Thoracic aorta (tissue), 2 donors: Measurements from ENCODE around the gene FANCD2. TPM values are rescaled to one million over a fixed set of nuclear protein-coding genes. Genes with fewer than 3 reads are reported as not detected.

ENCODE experiments used
- ATAC-seq: fragments of 150-250 bp; one replicate; pipeline ENCODE4 v1.8.0; 2017; ENCODE audit warnings: low read depth; ENCODE audit not compliant: insufficient number of reproducible peaks, low FRiP score
- DNase-seq: peaks from one replicate; pipeline ENCODE4 v3.0.0-alpha.2; 2020; ENCODE audit warnings: low spot score
- H3K27ac ChIP-seq, 2 donors: fragments of 200-600 bp; sonication (generic); 1 replicate in 1 of 2; 2 replicates in 1 of 2; pipeline ENCODE4 v1.5.1; 2016; ENCODE audit warnings: mild to moderate bottlenecking in 2 of 2, moderate library complexity in 2 of 2
- H3K27me3 ChIP-seq: fragments of 200-600 bp; sonication (generic); replicated peaks from 2 replicates; pipeline ENCODE4 v1.6.0; 2016; ENCODE audit warnings: mild to moderate bottlenecking; ENCODE audit not compliant: insufficient read depth
- H3K36me3 ChIP-seq: fragments of 200-600 bp; sonication (generic); one replicate; pipeline ENCODE4 v1.5.1; 2016
- H3K4me1 ChIP-seq, 2 donors: fragments of 200-600 bp; sonication (generic); 1 replicate in 1 of 2; 2 replicates in 1 of 2; pipeline versions ENCODE4 v1.5.1 to v1.6.0; 2016; ENCODE audit warnings: low read depth in 2 of 2, mild to moderate bottlenecking in 1 of 2; ENCODE audit not compliant: control insufficient read depth in 1 of 2
- H3K4me3 ChIP-seq: fragments of 200-600 bp; sonication (generic); 2 replicates; pipeline ENCODE4 v1.5.1; 2016; ENCODE audit warnings: mild to moderate bottlenecking
- H3K9me3 ChIP-seq: fragments of 200-600 bp; sonication (generic); 2 replicates; pipeline ENCODE4 v1.5.1; 2016
- total RNA-seq, 2 donors: library from RNA; depleted of rRNA; stranded (reverse); fragments of >200 nt; gene quantifications; one replicate each; pipeline versions ENCODE4 v1.1.0 to v1.2.3, GENCODE V29; 2016
- TF ChIP-seq, protein P1 (sequence below): fragments of 200-600 bp; sonication (generic); IDR thresholded peaks from one replicate; pipeline ENCODE4 v1.5.1; 2019; ENCODE audit warnings: antibody characterized with exemption

FANCD2 gene
- total RNA-seq: 1 to 10 TPM; 1.3 to 9.9 TPM

DNA sequence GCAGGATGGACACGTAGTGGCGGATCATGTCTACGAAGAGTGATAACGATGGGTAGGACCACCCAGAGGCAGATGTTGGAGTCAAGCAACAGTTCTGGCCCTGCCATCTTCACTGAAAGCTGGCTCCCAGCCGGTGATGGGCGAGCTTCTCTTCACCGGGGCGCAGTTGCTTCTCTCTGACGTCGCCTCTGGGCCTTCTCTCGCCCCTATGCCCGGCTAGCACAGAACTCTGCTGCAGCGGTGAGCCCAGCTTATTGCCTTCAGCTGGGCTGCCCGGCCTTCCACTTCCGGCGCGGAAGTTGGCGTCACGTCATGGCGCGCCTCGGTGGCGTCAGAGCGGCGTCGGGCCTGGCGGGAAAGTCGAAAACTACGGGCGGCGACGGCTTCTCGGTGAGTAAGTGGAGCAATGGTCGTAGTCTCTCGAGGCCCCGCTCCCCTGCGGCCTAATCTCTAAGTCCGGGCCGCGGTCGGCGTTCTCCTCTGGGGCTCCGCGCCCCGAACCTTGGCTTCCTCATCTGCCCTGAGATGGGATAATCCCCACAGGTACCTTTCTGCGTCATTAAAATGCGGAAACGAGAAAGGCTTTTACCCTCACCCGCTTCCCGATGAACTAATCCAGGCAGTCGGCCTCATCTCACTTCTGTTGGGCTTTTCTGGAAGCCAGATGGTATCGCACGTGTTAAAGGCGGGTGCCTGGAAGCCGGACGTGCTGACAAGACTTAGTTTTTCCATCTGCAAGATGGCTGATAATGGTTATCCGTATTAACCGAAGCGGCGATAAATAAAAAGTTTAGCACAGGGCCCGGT lies at the start of gene FANCD2:
Gene FANCD2, plus strand, starts transcription at position 354 of the 807 bp plus-strand sequence. CDS start 2,221 bp downstream, outside the sequence.
- Histone ChIP-seq H3K27me3 (no peaks in the 10 kb centered on the region), H3K4me1 (peaks cover 13 to 22% of the 10 kb centered on the region in 2 donors), H3K4me3 (peak within 1 kb of the TSS; percentile 74), H3K27ac (peak within 1 kb of the TSS; percentile 46 to 68), H3K36me3 (peaks cover 16% of the 10 kb centered on the region), H3K9me3 (no peaks in the 10 kb centered on the region)
- ATAC-seq: peak; percentile 86
- TF ChIP-seq, protein P1, sequence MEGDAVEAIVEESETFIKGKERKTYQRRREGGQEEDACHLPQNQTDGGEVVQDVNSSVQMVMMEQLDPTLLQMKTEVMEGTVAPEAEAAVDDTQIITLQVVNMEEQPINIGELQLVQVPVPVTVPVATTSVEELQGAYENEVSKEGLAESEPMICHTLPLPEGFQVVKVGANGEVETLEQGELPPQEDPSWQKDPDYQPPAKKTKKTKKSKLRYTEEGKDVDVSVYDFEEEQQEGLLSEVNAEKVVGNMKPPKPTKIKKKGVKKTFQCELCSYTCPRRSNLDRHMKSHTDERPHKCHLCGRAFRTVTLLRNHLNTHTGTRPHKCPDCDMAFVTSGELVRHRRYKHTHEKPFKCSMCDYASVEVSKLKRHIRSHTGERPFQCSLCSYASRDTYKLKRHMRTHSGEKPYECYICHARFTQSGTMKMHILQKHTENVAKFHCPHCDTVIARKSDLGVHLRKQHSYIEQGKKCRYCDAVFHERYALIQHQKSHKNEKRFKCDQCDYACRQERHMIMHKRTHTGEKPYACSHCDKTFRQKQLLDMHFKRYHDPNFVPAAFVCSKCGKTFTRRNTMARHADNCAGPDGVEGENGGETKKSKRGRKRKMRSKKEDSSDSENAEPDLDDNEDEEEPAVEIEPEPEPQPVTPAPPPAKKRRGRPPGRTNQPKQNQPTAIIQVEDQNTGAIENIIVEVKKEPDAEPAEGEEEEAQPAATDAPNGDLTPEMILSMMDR: no peak
- peak; percentile 43 for DNase-seq

DNA sequence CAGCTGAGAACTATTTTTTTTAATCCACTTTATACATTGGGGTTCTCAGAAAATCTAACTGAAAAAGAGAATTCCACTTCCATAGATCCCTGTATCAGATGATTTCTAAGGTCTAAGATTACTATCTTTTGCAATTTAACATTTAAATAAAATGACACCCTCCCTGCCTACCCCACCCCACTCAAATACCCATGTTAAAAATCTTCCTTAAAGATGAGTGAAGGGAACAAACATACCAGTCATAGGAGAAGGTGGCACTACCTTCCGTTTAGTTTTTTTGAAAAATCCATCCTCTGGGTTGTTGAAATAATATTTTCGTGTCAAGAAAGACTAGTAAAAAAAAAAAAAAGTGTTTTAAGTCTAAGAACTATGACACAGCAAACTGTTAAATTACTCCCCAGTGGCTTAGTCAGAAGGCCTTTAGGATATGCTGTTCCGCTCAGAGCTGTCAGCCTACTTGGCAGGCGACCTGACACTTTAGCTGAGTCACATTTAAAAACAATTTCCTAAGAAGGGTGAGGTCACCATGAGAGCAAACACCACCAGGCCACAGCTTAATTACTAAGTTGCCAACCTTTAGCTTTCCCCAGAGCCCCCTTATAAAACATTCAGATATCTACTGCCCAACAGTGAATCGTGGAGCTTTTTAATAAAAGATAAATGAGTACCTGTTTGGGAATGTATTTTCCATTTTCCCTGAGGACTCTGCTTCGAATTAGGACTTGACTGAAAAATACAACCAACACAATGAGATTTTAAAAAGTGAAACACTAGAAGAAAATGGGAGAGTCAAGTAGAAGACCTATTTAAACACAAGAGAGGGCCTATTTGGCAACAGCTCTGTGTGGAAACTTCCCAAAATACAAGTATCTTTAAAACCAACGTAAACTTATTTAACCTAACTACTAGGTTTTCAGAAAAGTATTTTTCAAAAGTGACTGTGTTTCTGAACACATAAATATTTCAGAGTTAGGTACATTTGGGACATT lies 49.2 kb upstream of the FANCD2 start:
- TF ChIP-seq, protein P1: no peak

DNA sequence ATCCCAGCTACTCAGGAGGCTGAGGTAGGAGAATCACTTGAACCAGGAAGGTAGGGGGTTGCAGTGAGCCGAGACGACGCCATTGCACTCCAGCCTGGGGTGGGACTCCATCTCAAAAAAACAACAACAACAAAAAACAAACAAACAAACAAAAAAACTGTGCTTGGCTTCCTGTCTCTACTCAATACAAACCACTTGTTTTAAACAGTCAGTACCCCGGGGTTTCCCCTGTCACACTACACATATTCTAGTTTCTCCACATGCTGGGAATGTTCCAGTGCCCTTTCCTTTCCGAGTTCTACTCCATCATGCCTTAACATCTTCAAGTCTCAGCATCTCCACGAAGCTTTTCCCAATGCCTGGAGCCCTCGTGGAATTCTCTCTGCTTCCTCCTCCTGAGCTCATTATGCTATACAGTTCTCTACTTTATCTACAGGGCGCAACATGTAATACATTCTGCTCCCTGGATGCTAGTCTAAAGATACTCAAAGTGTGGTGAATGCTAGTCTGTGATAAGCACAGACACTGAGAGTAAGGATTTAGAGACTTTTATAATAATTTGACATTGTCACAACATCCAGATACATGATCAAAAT lies 47.4 kb upstream of the FANCD2 start:
- Histone ChIP-seq H3K4me1 (peaks cover 15 to 26% of the 10 kb centered on the region in 2 donors), H3K27me3 (no peaks in the 10 kb centered on the region), H3K9me3 (no peaks in the 10 kb centered on the region), H3K36me3 (peaks cover 6% of the 10 kb centered on the region), H3K27ac (peak overlapping the region; percentile 50 to 90), H3K4me3 (no peak overlapping the region)
- TF ChIP-seq, protein P1: no peak
- no peak for ATAC-seq
- no peak for DNase-seq

More for the DNA sequence above, 49.2 kb upstream of the FANCD2 start:
- Histone ChIP-seq H3K4me1 (peaks cover 15 to 18% of the 10 kb centered on the region in 2 donors), H3K9me3 (no peaks in the 10 kb centered on the region), H3K4me3 (peak overlapping the region; percentile 9), H3K27me3 (no peaks in the 10 kb centered on the region), H3K27ac (peak overlapping the region; percentile 72 to 90), H3K36me3 (peaks cover 16% of the 10 kb centered on the region)
- peak; percentile 67 for DNase-seq
- peak; percentile 100 for ATAC-seq

DNA sequence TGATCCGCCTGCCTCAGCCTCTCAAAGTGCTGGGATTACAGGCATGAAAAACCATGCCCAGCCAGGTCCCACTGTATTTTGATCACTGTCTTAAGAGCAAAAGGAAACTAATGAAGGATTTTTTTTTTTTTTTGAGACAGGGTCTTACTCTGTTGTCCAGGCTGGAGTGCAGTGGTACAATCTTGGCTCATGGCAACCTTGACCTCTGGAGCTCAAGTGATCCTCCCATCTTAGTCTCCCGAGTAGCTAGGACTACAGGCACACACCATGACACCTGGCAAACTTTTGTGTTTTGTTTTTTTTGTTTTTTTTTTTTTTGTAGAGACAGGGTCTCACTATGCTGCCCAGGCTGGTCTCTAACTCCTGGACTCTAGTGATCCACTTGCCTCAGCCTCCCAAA lies 46.0 kb upstream of the FANCD2 start:
- no peaks in the 10 kb centered on the region for H3K27me3 ChIP-seq
- TF ChIP-seq, protein P1: no peak
- peaks cover 15 to 38% of the 10 kb centered on the region in 2 donors for H3K4me1 ChIP-seq
- DNase-seq (no peak), ATAC-seq (no peak)
- H3K27ac ChIP-seq: no peak overlapping the region
- H3K4me3 ChIP-seq: no peak overlapping the region
- peaks cover 6% of the 10 kb centered on the region for H3K36me3 ChIP-seq
- H3K9me3 ChIP-seq: no peaks in the 10 kb centered on the region
